Activated T-helper 1 cell treated with Interleukin-2 at 50 U/mL for 16 hours (primary cell): Measurements from ENCODE around the gene RNF44.

Source experiments
- DNase-seq: peaks from one replicate; pipeline ENCODE4 v3.0.0-alpha.2; 2020; ENCODE audit warnings: low read depth

Gene RNF44

GRCh38 chr5:176535101-176535663, 2.0 kb downstream of the RNF44 start:
- DNase-seq: no peak

- DNase-seq: no peak
These were observed 2.6 kb downstream of the RNF44 start for GRCh38 chr5:176534640-176535039.

- peak; percentile 46 for DNase-seq
These were observed 3.1 kb downstream of the RNF44 start for GRCh38 chr5:176533894-176534611.

GRCh38 chr5:176533390-176533789, 3.8 kb downstream of the RNF44 start:
- DNase-seq: no peak

- DNase-seq: no peak
These were observed 4.4 kb downstream of the RNF44 start for GRCh38 chr5:176532795-176533194.

- DNase-seq: no peak
These were observed 5.2 kb downstream of the RNF44 start for GRCh38 chr5:176531902-176532493.

GRCh38 chr5:176530983-176531901, 6.0 kb downstream of the RNF44 start:
- DNase-seq: no peak

GRCh38 chr5:176530393-176530982, 6.7 kb downstream of the RNF44 start:
- DNase-seq: no peak

- DNase-seq: peak; percentile 56
These were observed 7.5 kb downstream of the RNF44 start for GRCh38 chr5:176529741-176530141.

GRCh38 chr5:176529116-176529740, 8.0 kb downstream of the RNF44 start:
- DNase-seq: no peak

- DNase-seq: no peak
These were observed 8.5 kb downstream of the RNF44 start for GRCh38 chr5:176528761-176529115.

GRCh38 chr5:176528301-176528700, 8.9 kb downstream of the RNF44 start:
- no peak for DNase-seq

- DNase-seq: no peak
These were observed 9.7 kb downstream of the RNF44 start for GRCh38 chr5:176527246-176528222.

GRCh38 chr5:176526462-176526861, 10.7 kb downstream of the RNF44 start:
- no peak for DNase-seq

GRCh38 chr5:176525677-176526076, 11.5 kb downstream of the RNF44 start:
- no peak for DNase-seq

GRCh38 chr5:176524987-176525386, 12.2 kb downstream of the RNF44 start:
- no peak for DNase-seq

- no peak for DNase-seq
These were observed 13.1 kb downstream of the RNF44 start for GRCh38 chr5:176524138-176524537.

GRCh38 chr5:176521699-176522263, 15.4 kb downstream of the RNF44 start:
- no peak for DNase-seq

GRCh38 chr5:176521286-176521685, 15.9 kb downstream of the RNF44 start:
- no peak for DNase-seq
